Hepatocyte (in vitro differentiated cells): Measurements from ENCODE around the gene TANGO2. TPM values are rescaled to one million over a fixed set of nuclear protein-coding genes. Genes with fewer than 3 reads are reported as not detected.
A peak's percentile ranks its signal among the peaks of the same experiment; 100 is the strongest.

Source experiments
- DNase-seq: peaks from one replicate; pipeline ENCODE4 v3.0.0-alpha.2; 2016; ENCODE audit warnings: low spot score
- H2AFZ ChIP-seq: fragments of 200-600 bp; sonication (generic); 2 replicates; pipeline ENCODE4 v1.6.0; 2016; ENCODE audit warnings: antibody characterized with exemption, mild to moderate bottlenecking
- H3K27ac ChIP-seq: fragments of 200-600 bp; sonication (generic); 2 replicates; pipeline ENCODE4 v1.5.1; 2016; ENCODE audit warnings: mild to moderate bottlenecking
- H3K27me3 ChIP-seq: fragments of 200-600 bp; sonication (generic); 2 replicates; pipeline ENCODE4 v1.6.1; 2016
- H3K36me3 ChIP-seq: fragments of 200-600 bp; sonication (generic); replicated peaks from 2 replicates; pipeline ENCODE4 v1.5.1; 2016; ENCODE audit warnings: low read depth; ENCODE audit not compliant: insufficient read depth
- H3K4me1 ChIP-seq: fragments of 200-600 bp; sonication (generic); 2 replicates; pipeline ENCODE4 v1.5.1; 2016; ENCODE audit warnings: mild to moderate bottlenecking, moderate library complexity; ENCODE audit not compliant: insufficient read depth
- H3K4me2 ChIP-seq: fragments of 200-600 bp; sonication (generic); 2 replicates; pipeline ENCODE4 v1.6.0; 2016
- H3K4me3 ChIP-seq: fragments of 200-600 bp; sonication (generic); 2 replicates; pipeline ENCODE4 v1.5.1; 2016; ENCODE audit warnings: mild to moderate bottlenecking
- H3K79me2 ChIP-seq: fragments of 200-600 bp; sonication (generic); 2 replicates; pipeline ENCODE4 v1.6.0; 2017; ENCODE audit warnings: mild to moderate bottlenecking
- H3K9me2 ChIP-seq: fragments of 200-600 bp; sonication (generic); replicated peaks from 2 replicates; pipeline ENCODE4 v1.6.0; 2017; ENCODE audit warnings: mild to moderate bottlenecking; ENCODE audit not compliant: insufficient read depth
- H3K9me3 ChIP-seq: fragments of 200-600 bp; sonication (generic); 2 replicates; pipeline ENCODE4 v1.5.1; 2016; ENCODE audit warnings: low read depth, mild to moderate bottlenecking
- H4K20me1 ChIP-seq: fragments of 200-600 bp; sonication (generic); 2 replicates; pipeline ENCODE4 v1.6.0; 2016; ENCODE audit warnings: mild to moderate bottlenecking; ENCODE audit not compliant: insufficient read depth, poor library complexity, severe bottlenecking
- EZH2 ChIP-seq: fragments of 200-600 bp; sonication (generic); IDR thresholded peaks from 2 replicates; pipeline ENCODE4 v1.6.1; 2016; ENCODE audit warnings: antibody characterized with exemption, mild to moderate bottlenecking, borderline replicate concordance
- EZH2phosphoT487 ChIP-seq: fragments of 200-600 bp; sonication (generic); IDR thresholded peaks from one replicate; pipeline ENCODE4 v1.6.1; 2018; ENCODE audit warnings: antibody characterized with exemption, mild to moderate bottlenecking, low read depth, moderate library complexity; ENCODE audit not compliant: unreplicated experiment, severe bottlenecking
- WGBS: methylation state at CpG from one replicate; pipeline ENCODE4 v1.1.6; 2016; ENCODE audit warnings: low lambda C conversion rate; ENCODE audit errors: missing lambda C conversion rate; 5-methylcytosine and 5-hydroxymethylcytosine counted together
- polyA plus RNA-seq: library from polyadenylated mRNA; unstranded; fragments of >200 nt; fragmentation: Nextera tagmentation; extraction: Ambion mirVana; gene quantifications from 2 replicates; pipeline ENCODE4 v1.2.1, GENCODE V29; 2016
- total RNA-seq: library from RNA; depleted of rRNA; stranded (reverse); fragments of >200 nt; gene quantifications from 2 replicates; pipeline ENCODE4 v1.2.3, GENCODE V29; 2014
- TF ChIP-seq, protein P1 (sequence below): fragments of 200-600 bp; sonication (generic); IDR thresholded peaks from 2 replicates; pipeline ENCODE4 v1.5.1; 2016; ENCODE audit warnings: antibody characterized with exemption, mild to moderate bottlenecking; ENCODE audit not compliant: poor library complexity

The TANGO2 gene
- total and polyA plus RNA-seq, 2 experiments from 2014 or later, result 20.8 to 21.4 TPM

DNA sequence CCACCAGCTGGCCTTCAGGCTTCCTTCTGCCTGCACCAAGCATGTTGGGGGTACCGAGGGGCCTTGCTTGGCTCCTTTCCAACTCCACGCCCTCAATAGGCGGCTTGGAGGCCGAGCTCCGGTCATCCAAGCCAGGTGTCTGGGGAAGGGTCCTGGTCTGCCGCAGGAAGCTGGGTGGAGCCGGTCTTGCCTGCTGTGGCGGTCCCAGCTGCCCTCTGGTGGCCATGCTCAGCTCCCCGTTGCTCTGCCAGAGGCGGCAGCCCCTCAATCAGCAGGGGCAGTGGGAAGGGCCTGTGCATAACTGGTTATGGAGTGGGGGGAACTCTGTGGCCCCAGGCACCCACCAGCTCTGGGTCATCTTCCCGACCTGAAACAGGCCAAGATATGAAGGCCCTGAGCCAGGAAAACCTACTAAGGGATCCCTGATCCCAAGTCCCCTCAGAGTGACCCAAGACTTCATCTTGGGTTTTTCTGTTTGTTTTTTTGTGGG is 7.5 kb upstream of the TANGO2 start:
- H3K27me3 ChIP-seq, result peaks cover 23% of the 10 kb centered on the region
- TF ChIP-seq, protein P1, sequence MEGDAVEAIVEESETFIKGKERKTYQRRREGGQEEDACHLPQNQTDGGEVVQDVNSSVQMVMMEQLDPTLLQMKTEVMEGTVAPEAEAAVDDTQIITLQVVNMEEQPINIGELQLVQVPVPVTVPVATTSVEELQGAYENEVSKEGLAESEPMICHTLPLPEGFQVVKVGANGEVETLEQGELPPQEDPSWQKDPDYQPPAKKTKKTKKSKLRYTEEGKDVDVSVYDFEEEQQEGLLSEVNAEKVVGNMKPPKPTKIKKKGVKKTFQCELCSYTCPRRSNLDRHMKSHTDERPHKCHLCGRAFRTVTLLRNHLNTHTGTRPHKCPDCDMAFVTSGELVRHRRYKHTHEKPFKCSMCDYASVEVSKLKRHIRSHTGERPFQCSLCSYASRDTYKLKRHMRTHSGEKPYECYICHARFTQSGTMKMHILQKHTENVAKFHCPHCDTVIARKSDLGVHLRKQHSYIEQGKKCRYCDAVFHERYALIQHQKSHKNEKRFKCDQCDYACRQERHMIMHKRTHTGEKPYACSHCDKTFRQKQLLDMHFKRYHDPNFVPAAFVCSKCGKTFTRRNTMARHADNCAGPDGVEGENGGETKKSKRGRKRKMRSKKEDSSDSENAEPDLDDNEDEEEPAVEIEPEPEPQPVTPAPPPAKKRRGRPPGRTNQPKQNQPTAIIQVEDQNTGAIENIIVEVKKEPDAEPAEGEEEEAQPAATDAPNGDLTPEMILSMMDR, result peak; percentile 79
- no peak for TF ChIP-seq EZH2phosphoT487
- no peaks in the 10 kb centered on the region for H3K9me3 ChIP-seq
- no peaks in the 10 kb centered on the region for H3K79me2 ChIP-seq
- H2AFZ ChIP-seq, result no peak overlapping the region
- H3K4me2 ChIP-seq, result no peak overlapping the region
- H3K27ac ChIP-seq, result no peak overlapping the region
- no peaks in the 10 kb centered on the region for H3K36me3 ChIP-seq
- 11% methylated on average over 11 of the region's 11 CpGs for WGBS
- H3K4me1 ChIP-seq, result peaks cover 6% of the 10 kb centered on the region
- H3K4me3 ChIP-seq, result no peak overlapping the region
- no peaks in the 10 kb centered on the region for H3K9me2 ChIP-seq
- peak; percentile 81 for DNase-seq
- no peaks in the 10 kb centered on the region for H4K20me1 ChIP-seq

DNA sequence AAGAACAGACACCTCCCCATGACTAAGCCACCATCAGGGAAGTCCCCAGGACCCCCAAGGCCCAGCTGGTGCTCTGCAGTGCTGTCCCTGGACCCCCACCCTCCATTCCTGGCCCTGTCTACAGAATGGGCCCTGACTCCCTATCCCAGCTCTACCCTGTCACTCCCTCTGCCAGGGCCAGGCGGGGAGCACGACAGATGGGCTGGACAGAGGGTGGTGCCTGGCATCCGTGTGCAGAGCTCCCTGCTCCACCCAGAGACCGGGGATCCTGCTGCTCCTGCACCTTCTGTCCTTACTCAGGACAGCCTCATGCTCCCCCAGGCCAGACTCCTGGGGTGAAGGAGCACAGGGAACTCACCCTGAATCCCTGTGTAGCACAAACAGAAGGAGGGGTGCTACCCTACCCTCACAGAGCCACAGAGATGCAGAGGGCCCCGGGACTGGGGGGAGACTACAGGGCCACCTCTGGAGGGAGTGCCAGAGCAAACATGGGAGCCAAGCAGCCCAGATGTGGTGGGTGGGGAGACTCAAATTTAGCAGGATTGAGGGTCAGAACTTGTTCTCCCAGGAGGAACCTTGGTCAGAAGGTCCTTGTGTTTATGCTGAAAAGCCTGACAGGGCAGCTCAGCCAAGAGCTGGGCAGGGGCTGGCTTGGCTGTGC is 6.3 kb upstream of the TANGO2 start:
- Histone ChIP-seq H4K20me1 (no peaks in the 10 kb centered on the region), H3K4me1 (peaks cover 6% of the 10 kb centered on the region), H3K36me3 (no peaks in the 10 kb centered on the region), H3K4me3 (no peak overlapping the region), H3K27ac (no peak overlapping the region), H3K4me2 (no peak overlapping the region), H2AFZ (no peak overlapping the region), H3K9me2 (no peaks in the 10 kb centered on the region), H3K27me3 (peaks cover 33% of the 10 kb centered on the region), H3K9me3 (no peaks in the 10 kb centered on the region), H3K79me2 (no peaks in the 10 kb centered on the region)
- TF ChIP-seq, protein P1, result no peak
- TF ChIP-seq EZH2 (no peak), EZH2phosphoT487 (no peak)
- WGBS, result 75% methylated on average over 5 of the region's 5 CpGs
- no peak for DNase-seq

DNA sequence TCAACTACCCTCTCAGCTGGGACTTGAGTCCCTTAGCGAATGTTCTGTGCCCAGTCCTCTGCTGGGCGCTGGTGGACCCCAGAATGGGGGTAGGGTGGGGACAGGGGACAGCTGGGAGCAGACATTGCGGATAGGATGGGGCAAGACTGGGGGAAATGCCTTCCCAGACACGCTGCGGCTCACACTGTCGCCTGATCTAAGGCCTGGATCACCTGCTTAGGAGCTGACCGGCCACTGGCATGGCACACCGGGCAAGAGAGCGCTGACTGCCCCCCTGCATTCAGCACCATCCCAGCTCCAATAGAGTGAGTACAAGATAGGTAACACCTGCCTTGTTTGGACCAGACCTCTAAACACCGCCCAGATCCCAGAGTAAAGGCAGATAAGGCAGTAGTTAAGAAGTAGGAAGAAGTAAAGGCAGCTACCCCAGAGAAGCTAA is 5.7 kb upstream of the TANGO2 start:
- 82% methylated on average over 9 of the region's 10 CpGs for WGBS
- DNase-seq, result no peak
- Histone ChIP-seq H3K9me3 (no peaks in the 10 kb centered on the region), H3K4me2 (no peak overlapping the region), H3K4me1 (peaks cover 6% of the 10 kb centered on the region), H3K79me2 (no peaks in the 10 kb centered on the region), H3K9me2 (no peaks in the 10 kb centered on the region), H3K36me3 (no peaks in the 10 kb centered on the region), H2AFZ (no peak overlapping the region), H3K4me3 (no peak overlapping the region), H4K20me1 (no peaks in the 10 kb centered on the region), H3K27ac (no peak overlapping the region), H3K27me3 (peaks cover 33% of the 10 kb centered on the region)
- no peak for TF ChIP-seq EZH2phosphoT487
- TF ChIP-seq, protein P1, result no peak
- no peak for TF ChIP-seq EZH2
